Measurements from ENCODE around the gene NIPBL. TPM values are rescaled to one million over a fixed set of nuclear protein-coding genes. Genes with fewer than 3 reads are reported as not detected.
"Not testable (repeated sequence)": the region's sequence is repeated elsewhere in the genome, so short reads cannot be mapped to it uniquely, and the experiment has no call there.

NIPBL gene
- total and polyA plus RNA-seq, 2 of the 8 experiments (the other 6 are each of a cell fraction or from before 2014, with no cell fraction given) = 21.1 to 53.5 TPM

DNA sequence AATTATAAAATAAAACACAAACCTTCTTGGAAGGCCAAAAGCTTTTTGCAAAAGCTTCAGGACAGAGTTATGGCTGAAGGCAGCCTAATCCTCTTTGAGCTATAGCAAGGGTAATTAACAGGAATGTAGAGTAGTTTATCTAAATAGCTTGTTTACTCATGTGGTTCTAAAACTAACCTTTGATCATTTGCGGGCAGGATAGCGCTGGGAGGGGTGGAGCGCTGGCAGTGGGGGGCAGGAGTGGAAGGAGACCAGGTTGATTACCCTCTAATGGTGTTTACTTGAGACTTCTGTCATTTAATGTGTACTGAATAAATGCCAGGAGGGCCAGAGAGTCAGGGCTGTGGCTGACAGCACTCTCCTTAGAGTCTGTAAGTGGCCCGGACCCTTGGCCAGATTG, 217.2 kb downstream of the NIPBL start:
- H2AFZ ChIP-seq (ENCODE audit: low read length); H2BK120ac ChIP-seq (replicated peaks; ENCODE audit: low read depth, low read length); H2AK5ac ChIP-seq (ENCODE audit: low read depth, low read length); H4K5ac ChIP-seq (ENCODE audit: insufficient read length, low read depth, low read length); H3K4me3 ChIP-seq (ENCODE audit: extremely low read depth in 1 of 4, insufficient read depth in 2 of 4, low read depth in 3 of 4, low read length in 4 of 4); H3K36me3 ChIP-seq (ENCODE audit: control insufficient read depth in 2 of 4, insufficient read depth in 4 of 4, low read length in 3 of 4); POLR2A ChIA-PET (ENCODE audit: partially characterized antibody); FAIRE-seq; H3K9ac ChIP-seq (replicated peaks in 1 of 4; ENCODE audit: extremely low read depth in 1 of 4, low read depth in 3 of 4, low read length in 3 of 4); H3K27me3 ChIP-seq (replicated peaks in 1 of 4; ENCODE audit: control insufficient read depth in 3 of 4, extremely low read depth in 1 of 4, insufficient read depth in 3 of 4, low read length in 3 of 4); H4K91ac ChIP-seq (replicated peaks; ENCODE audit: insufficient read length, low read length); H3K23me2 ChIP-seq (ENCODE audit: low read depth, low read length); H4K8ac ChIP-seq (ENCODE audit: extremely low read depth, insufficient read depth, low read length); CTCF ChIA-PET (ENCODE audit: partially characterized antibody); H3K79me2 ChIP-seq (ENCODE audit: control insufficient read depth in 1 of 2, insufficient read depth in 2 of 2, low read length in 2 of 2); H3K27ac ChIP-seq (ENCODE audit: low read depth, low read length); H2BK12ac ChIP-seq (ENCODE audit: low read depth, low read length); H3K9me3 ChIP-seq (ENCODE audit: insufficient read depth in 2 of 2, low read depth in 1 of 2, low read length in 1 of 2); H3K4me2 ChIP-seq (ENCODE audit: insufficient read depth in 1 of 2, low read depth in 2 of 2, low read length in 2 of 2); H3K14ac ChIP-seq (ENCODE audit: insufficient read length); H2BK5ac ChIP-seq (ENCODE audit: low read depth, low read length); H3K18ac ChIP-seq (ENCODE audit: extremely low read depth, low read length); H2BK20ac ChIP-seq (ENCODE audit: low read length); DNase-seq (ENCODE audit: low read depth in 1 of 2, low spot score in 2 of 2); H3K56ac ChIP-seq (replicated peaks; ENCODE audit: insufficient read length, low read depth, low read length); H2BK15ac ChIP-seq (ENCODE audit: low read length); H4K20me1 ChIP-seq (replicated peaks in 1 of 2; ENCODE audit: control insufficient read depth in 1 of 2, insufficient read depth in 2 of 2, low read length in 2 of 2); H3K4ac ChIP-seq (replicated peaks; ENCODE audit: insufficient read length, low read depth, low read length); H3K23ac ChIP-seq (ENCODE audit: insufficient read length); H3K4me1 ChIP-seq (replicated peaks in 1 of 4; ENCODE audit: control insufficient read depth in 3 of 4, insufficient read depth in 4 of 4, low read length in 3 of 4); H3K79me1 ChIP-seq (ENCODE audit: low read depth, low read length): not testable (repeated sequence)
- whole genome bisulfite sequencing, 2 experiments (ENCODE audit: extremely low coverage in 1 of 2, insufficient coverage in 1 of 2, insufficient read length in 1 of 2, insufficient replicate concordance in 2 of 2, low coverage in 1 of 2, low lambda C conversion rate in 2 of 2, missing lambda C conversion rate in 1 of 2) = 91% methylated on average over 4 of the region's 4 CpGs; no CpG with 5 or more reads in 1 of the 2 experiments

DNA sequence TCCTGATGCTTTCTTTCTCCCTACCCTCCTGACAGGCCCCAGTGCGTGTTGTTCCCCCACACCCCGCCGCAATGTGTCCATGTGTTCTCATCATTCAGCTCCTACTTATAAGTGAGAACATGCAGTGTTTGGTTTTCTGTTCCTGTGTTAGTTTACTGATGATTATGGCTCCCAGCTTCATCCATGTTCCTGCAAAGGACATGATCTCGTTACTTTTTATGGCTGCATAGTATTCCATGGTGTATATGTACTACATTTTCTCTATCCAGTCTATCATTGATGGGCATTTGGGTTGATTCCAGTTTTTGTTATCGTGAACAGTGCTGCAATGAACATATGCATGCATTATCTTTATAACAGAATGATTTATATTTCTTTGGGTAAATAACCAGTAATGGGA, 222.7 kb downstream of the NIPBL start:
- DNase-seq (ENCODE audit: low read depth in 1 of 2, low spot score in 2 of 2); H2BK5ac ChIP-seq (ENCODE audit: low read depth, low read length); FAIRE-seq; H2AFZ ChIP-seq (ENCODE audit: low read length); H4K91ac ChIP-seq (replicated peaks; ENCODE audit: insufficient read length, low read length); H3K9me3 ChIP-seq (ENCODE audit: insufficient read depth in 2 of 2, low read depth in 1 of 2, low read length in 1 of 2); H3K4me3 ChIP-seq (ENCODE audit: extremely low read depth in 1 of 4, insufficient read depth in 2 of 4, low read depth in 3 of 4, low read length in 4 of 4); H3K14ac ChIP-seq (ENCODE audit: insufficient read length); CTCF ChIA-PET (ENCODE audit: partially characterized antibody); H2AK5ac ChIP-seq (ENCODE audit: low read depth, low read length); H2BK15ac ChIP-seq (ENCODE audit: low read length); H3K23me2 ChIP-seq (ENCODE audit: low read depth, low read length); H4K5ac ChIP-seq (ENCODE audit: insufficient read length, low read depth, low read length); H3K4me2 ChIP-seq (ENCODE audit: insufficient read depth in 1 of 2, low read depth in 2 of 2, low read length in 2 of 2); H4K20me1 ChIP-seq (replicated peaks in 1 of 2; ENCODE audit: control insufficient read depth in 1 of 2, insufficient read depth in 2 of 2, low read length in 2 of 2); H3K27ac ChIP-seq (ENCODE audit: low read depth, low read length); H3K56ac ChIP-seq (replicated peaks; ENCODE audit: insufficient read length, low read depth, low read length); H2BK20ac ChIP-seq (ENCODE audit: low read length); POLR2A ChIA-PET (ENCODE audit: partially characterized antibody); H3K79me1 ChIP-seq (ENCODE audit: low read depth, low read length); H3K4ac ChIP-seq (replicated peaks; ENCODE audit: insufficient read length, low read depth, low read length); H3K36me3 ChIP-seq (ENCODE audit: control insufficient read depth in 2 of 4, insufficient read depth in 4 of 4, low read length in 3 of 4); H3K23ac ChIP-seq (ENCODE audit: insufficient read length); H3K27me3 ChIP-seq (replicated peaks in 1 of 4; ENCODE audit: control insufficient read depth in 3 of 4, extremely low read depth in 1 of 4, insufficient read depth in 3 of 4, low read length in 3 of 4); H3K18ac ChIP-seq (ENCODE audit: extremely low read depth, low read length); H3K4me1 ChIP-seq (replicated peaks in 1 of 4; ENCODE audit: control insufficient read depth in 3 of 4, insufficient read depth in 4 of 4, low read length in 3 of 4); H3K79me2 ChIP-seq (ENCODE audit: control insufficient read depth in 1 of 2, insufficient read depth in 2 of 2, low read length in 2 of 2); H2BK12ac ChIP-seq (ENCODE audit: low read depth, low read length); H2BK120ac ChIP-seq (replicated peaks; ENCODE audit: low read depth, low read length); H3K9ac ChIP-seq (replicated peaks in 1 of 4; ENCODE audit: extremely low read depth in 1 of 4, low read depth in 3 of 4, low read length in 3 of 4); H4K8ac ChIP-seq (ENCODE audit: extremely low read depth, insufficient read depth, low read length): not testable (repeated sequence)
- 95% methylated on average over 5 of the region's 5 CpGs; no CpG with 5 or more reads in 1 of the 2 experiments for WGBS, 2 experiments (ENCODE audit: extremely low coverage in 1 of 2, insufficient coverage in 1 of 2, insufficient read length in 1 of 2, insufficient replicate concordance in 2 of 2, low coverage in 1 of 2, low lambda C conversion rate in 2 of 2, missing lambda C conversion rate in 1 of 2)

Data from H1 (cell line).